Parathyroid adenoma (tissue), 2 donors: ENCODE results near the gene RUFY4.

Source experiments
- H2AFZ ChIP-seq: fragments of 300-600 bp; sonication (generic); one replicate; pipeline ENCODE4 v1.7.0; 2017; ENCODE audit warnings: antibody characterized with exemption, mild to moderate bottlenecking
- H3K27ac ChIP-seq: fragments of 300-600 bp; sonication (generic); one replicate; pipeline ENCODE4 v1.7.0; 2017
- H3K27me3 ChIP-seq: fragments of 300-600 bp; sonication (generic); one replicate; pipeline ENCODE4 v1.7.0; 2017; ENCODE audit warnings: low read length; ENCODE audit not compliant: control insufficient read depth, insufficient read depth
- H3K36me3 ChIP-seq: fragments of 300-600 bp; sonication (generic); one replicate; pipeline ENCODE4 v1.7.0; 2017; ENCODE audit warnings: low read length; ENCODE audit not compliant: control insufficient read depth, insufficient read depth
- H3K4me1 ChIP-seq: fragments of 300-600 bp; sonication (generic); one replicate; pipeline ENCODE4 v1.7.0; 2017; ENCODE audit warnings: control low read depth
- H3K4me2 ChIP-seq: fragments of 300-600 bp; sonication (generic); one replicate; pipeline ENCODE4 v1.7.0; 2017; ENCODE audit warnings: low read length
- H3K4me3 ChIP-seq: fragments of 300-600 bp; sonication (generic); one replicate; pipeline ENCODE4 v1.7.0; 2017; ENCODE audit warnings: low read depth, low read length
- H3K79me2 ChIP-seq: fragments of 300-600 bp; sonication (generic); one replicate; pipeline ENCODE4 v1.7.0; 2017; ENCODE audit warnings: control low read depth
- H3K9ac ChIP-seq: fragments of 300-600 bp; sonication (generic); one replicate; pipeline ENCODE4 v1.7.0; 2017; ENCODE audit warnings: mild to moderate bottlenecking
- H3K9me3 ChIP-seq: fragments of 300-600 bp; sonication (generic); one replicate; pipeline ENCODE4 v1.7.0; 2017; ENCODE audit warnings: low read length; ENCODE audit not compliant: control insufficient read depth
- TF ChIP-seq, protein P1 (sequence below): fragments of 300-600 bp; sonication (generic); IDR thresholded peaks from one replicate; pipeline ENCODE4 v1.7.0; 2017; ENCODE audit warnings: antibody characterized with exemption, mild to moderate bottlenecking
- donor health status: primary hyperparathyroidism.

The RUFY4 gene

DNA sequence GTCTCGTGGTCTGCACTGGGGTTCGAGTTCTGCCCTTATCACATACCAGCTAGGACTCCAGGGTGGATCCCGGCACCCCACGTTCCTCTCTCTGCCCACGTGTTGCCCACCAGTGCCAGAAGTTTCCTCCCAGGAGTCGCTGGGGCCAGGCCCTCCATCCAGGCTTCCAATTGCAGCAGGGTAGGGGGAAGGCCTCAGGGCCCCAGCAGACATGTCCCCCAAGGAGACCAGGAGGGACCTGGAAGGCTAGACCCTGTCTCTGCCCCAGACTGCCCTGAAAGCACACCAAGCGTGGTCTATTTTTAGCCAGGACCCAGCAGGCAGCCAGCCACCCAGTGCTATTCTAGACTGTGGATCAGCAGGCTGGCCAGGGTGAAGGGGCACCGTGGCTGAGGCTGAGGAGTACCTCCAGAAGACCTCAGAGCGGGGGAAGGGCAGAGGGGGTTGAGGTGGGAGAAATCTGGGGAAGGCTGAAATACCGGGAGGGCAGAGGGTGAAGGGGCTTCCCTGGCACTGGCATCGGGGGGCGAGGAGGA, 47.4 kb upstream of the RUFY4 start:
- no peak overlapping the region for H3K27ac ChIP-seq
- H3K9me3 ChIP-seq = no peaks in the 10 kb centered on the region
- no peaks in the 10 kb centered on the region for H3K79me2 ChIP-seq
- H3K27me3 ChIP-seq = no peaks in the 10 kb centered on the region
- H3K4me3 ChIP-seq = no peak overlapping the region
- H3K9ac ChIP-seq = no peak overlapping the region
- TF ChIP-seq, protein P1, sequence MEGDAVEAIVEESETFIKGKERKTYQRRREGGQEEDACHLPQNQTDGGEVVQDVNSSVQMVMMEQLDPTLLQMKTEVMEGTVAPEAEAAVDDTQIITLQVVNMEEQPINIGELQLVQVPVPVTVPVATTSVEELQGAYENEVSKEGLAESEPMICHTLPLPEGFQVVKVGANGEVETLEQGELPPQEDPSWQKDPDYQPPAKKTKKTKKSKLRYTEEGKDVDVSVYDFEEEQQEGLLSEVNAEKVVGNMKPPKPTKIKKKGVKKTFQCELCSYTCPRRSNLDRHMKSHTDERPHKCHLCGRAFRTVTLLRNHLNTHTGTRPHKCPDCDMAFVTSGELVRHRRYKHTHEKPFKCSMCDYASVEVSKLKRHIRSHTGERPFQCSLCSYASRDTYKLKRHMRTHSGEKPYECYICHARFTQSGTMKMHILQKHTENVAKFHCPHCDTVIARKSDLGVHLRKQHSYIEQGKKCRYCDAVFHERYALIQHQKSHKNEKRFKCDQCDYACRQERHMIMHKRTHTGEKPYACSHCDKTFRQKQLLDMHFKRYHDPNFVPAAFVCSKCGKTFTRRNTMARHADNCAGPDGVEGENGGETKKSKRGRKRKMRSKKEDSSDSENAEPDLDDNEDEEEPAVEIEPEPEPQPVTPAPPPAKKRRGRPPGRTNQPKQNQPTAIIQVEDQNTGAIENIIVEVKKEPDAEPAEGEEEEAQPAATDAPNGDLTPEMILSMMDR = no peak
- H3K36me3 ChIP-seq = no peaks in the 10 kb centered on the region
- peaks cover 6% of the 10 kb centered on the region for H3K4me1 ChIP-seq
- H3K4me2 ChIP-seq = no peak overlapping the region
- H2AFZ ChIP-seq = no peak overlapping the region

DNA sequence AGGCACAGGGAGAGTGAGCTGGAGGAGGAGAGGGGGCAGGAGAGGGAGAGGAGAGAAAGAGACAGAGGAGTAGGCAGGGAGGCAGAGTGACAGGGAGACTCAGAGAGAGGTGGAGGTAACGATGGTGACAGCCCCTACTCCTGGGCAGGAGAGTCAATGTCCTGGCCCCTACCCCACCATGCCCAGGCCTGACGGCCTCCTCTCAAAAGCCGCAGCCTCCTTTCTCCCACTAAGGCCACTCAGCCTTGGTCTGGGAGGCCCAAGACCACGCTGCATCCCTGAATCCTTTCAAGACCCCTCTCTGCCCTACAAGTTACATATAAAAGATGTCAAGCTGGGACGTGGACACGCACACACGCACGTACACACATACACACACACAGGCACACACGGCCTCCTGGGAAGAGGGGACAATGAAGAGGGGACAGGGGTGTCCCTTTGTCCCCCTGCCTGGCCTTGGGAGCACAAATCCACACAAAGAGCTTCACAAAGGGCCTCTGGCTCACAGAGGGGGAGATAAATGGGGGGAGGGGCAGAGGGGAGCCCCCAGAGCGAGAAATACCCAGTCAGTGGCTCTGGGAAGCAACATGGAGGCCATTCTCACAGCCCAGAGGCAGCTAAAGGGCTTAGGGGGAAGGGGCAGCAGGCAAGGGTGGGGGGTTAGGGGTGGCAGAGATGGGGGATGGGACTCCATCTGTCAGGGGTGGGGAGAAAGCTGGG, 46.8 kb upstream of the RUFY4 start:
- Histone ChIP-seq H3K9ac (no peak overlapping the region), H3K4me3 (no peak overlapping the region), H2AFZ (no peak overlapping the region), H3K36me3 (no peaks in the 10 kb centered on the region), H3K4me1 (peaks cover 6% of the 10 kb centered on the region), H3K27me3 (no peaks in the 10 kb centered on the region), H3K4me2 (no peak overlapping the region), H3K79me2 (no peaks in the 10 kb centered on the region), H3K9me3 (no peaks in the 10 kb centered on the region), H3K27ac (no peak overlapping the region)
- TF ChIP-seq, protein P1 = no peak

DNA sequence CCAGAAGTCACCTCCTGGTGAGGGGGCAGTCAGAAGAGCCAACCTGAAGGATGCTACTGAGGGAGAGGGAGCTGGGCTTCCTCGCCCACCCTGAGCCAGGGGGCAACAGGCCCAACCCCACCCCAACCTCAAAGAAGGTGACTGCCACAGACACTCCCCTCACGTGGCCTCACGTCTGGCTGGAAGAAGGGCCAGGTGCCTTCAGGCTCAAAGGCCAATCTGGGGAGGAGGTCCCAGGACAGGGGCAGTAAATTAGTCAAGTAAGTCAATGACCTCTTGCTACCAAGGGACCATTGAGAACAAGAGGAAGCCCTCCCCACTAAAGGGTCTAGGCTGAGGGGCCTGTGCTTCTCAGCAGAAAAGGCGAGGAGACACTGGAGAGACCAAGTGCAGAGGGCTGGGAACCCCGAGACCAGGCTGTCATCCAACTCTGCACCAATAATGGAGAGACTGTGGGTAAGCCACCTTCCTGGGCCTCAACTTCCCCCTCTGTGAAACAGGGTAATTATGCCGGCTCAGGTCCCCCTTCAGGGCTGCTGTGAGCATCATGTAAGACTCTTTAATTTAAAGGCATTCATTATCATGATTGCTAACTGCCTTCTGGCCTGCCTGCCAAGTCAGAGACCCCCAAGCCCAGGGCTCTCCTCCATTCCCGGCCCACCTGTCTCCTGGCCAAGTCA, 46.1 kb upstream of the RUFY4 start:
- H3K9me3 ChIP-seq = no peaks in the 10 kb centered on the region
- H3K9ac ChIP-seq = no peak overlapping the region
- peaks cover 6% of the 10 kb centered on the region for H3K4me1 ChIP-seq
- TF ChIP-seq, protein P1 = no peak
- no peaks in the 10 kb centered on the region for H3K79me2 ChIP-seq
- H2AFZ ChIP-seq = no peak overlapping the region
- no peaks in the 10 kb centered on the region for H3K36me3 ChIP-seq
- H3K4me3 ChIP-seq = no peak overlapping the region
- no peaks in the 10 kb centered on the region for H3K27me3 ChIP-seq
- no peak overlapping the region for H3K4me2 ChIP-seq
- H3K27ac ChIP-seq = no peak overlapping the region

DNA sequence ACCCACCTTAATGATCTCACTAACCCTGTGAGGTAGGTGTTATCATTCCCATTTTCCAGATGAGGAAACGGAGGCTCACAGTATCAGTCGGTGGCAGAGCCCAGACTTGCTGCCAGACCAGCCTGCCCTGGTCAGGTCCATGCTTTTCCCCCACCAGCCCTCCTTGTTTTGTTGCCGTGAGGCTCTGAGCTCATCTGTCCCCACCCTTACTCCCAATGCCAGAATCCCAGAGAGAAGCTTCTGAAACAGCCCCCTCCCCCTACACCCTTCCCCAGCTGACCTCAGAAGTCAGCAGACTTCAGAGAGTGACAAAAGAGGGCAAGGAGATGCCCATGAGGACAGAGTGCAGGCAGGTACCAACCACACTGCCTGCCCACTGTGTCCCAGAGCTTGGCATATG, 45.4 kb upstream of the RUFY4 start:
- Histone ChIP-seq H3K36me3 (no peaks in the 10 kb centered on the region), H3K9me3 (no peaks in the 10 kb centered on the region), H3K4me3 (no peak overlapping the region), H3K9ac (no peak overlapping the region), H3K27ac (no peak overlapping the region), H3K27me3 (no peaks in the 10 kb centered on the region), H3K4me1 (peaks cover 6% of the 10 kb centered on the region), H3K4me2 (no peak overlapping the region), H2AFZ (no peak overlapping the region), H3K79me2 (no peaks in the 10 kb centered on the region)
- TF ChIP-seq, protein P1 = no peak
